ENCODE data around the gene KBTBD4. TPM values are rescaled to one million over a fixed set of nuclear protein-coding genes. Genes with fewer than 3 reads are reported as not detected.

Gene KBTBD4
- total and polyA plus RNA-seq, 2 experiments from 2014 or later: 16.9 to 23.9 TPM

GRCh38 chr11:47545298-47545697 lies 33.5 kb downstream of the KBTBD4 start:
- no peak overlapping the region for H3K4me3 ChIP-seq
- DNase-seq (ENCODE audit: low read depth in 1 of 2, low spot score in 1 of 2): no peak
- peaks cover 3% of the 10 kb centered on the region for H3K4me1 ChIP-seq (ENCODE audit: low read depth)
- H3K36me3 ChIP-seq: no peaks in the 10 kb centered on the region
- H3K9me3 ChIP-seq (ENCODE audit: low read depth): no peaks in the 10 kb centered on the region
- TF ChIP-seq CTCF (IDR thresholded peaks at IDR 0.05; ENCODE audit: low read depth, low read length): no peak
- H3K27me3 ChIP-seq: no peaks in the 10 kb centered on the region
- H3K27ac ChIP-seq: no peak overlapping the region

- H3K4me3 ChIP-seq: no peak overlapping the region
- TF ChIP-seq CTCF (IDR thresholded peaks at IDR 0.05; ENCODE audit: low read depth, low read length): no peak
- H3K27me3 ChIP-seq: no peaks in the 10 kb centered on the region
- H3K36me3 ChIP-seq: no peaks in the 10 kb centered on the region
- H3K9me3 ChIP-seq (ENCODE audit: low read depth): no peaks in the 10 kb centered on the region
- peaks cover 10% of the 10 kb centered on the region for H3K4me1 ChIP-seq (ENCODE audit: low read depth)
- H3K27ac ChIP-seq: peak overlapping the region; percentile 63
- DNase-seq (ENCODE audit: low read depth in 1 of 2, low spot score in 1 of 2): no peak
Observed at GRCh38 chr11:47541070-47541469, 37.7 kb downstream of the KBTBD4 start.

GRCh38 chr11:47539681-47540039 lies 39.1 kb downstream of the KBTBD4 start:
- Histone ChIP-seq H3K4me3 (no peak overlapping the region), H3K27me3 (no peaks in the 10 kb centered on the region), H3K4me1 (ENCODE audit: low read depth) (peaks cover 10% of the 10 kb centered on the region), H3K27ac (peak overlapping the region; percentile 63), H3K9me3 (ENCODE audit: low read depth) (no peaks in the 10 kb centered on the region), H3K36me3 (no peaks in the 10 kb centered on the region)
- DNase-seq (ENCODE audit: low read depth in 1 of 2, low spot score in 1 of 2): no peak
- TF ChIP-seq CTCF (IDR thresholded peaks at IDR 0.05; ENCODE audit: low read depth, low read length): no peak

GRCh38 chr11:47538741-47539565 lies 39.8 kb downstream of the KBTBD4 start:
- no peaks in the 10 kb centered on the region for H3K27me3 ChIP-seq
- H3K36me3 ChIP-seq: no peaks in the 10 kb centered on the region
- H3K4me3 ChIP-seq: no peak overlapping the region
- DNase-seq (ENCODE audit: low read depth in 1 of 2, low spot score in 1 of 2): no peak
- H3K27ac ChIP-seq: no peak overlapping the region
- H3K9me3 ChIP-seq (ENCODE audit: low read depth): no peaks in the 10 kb centered on the region
- TF ChIP-seq CTCF (IDR thresholded peaks at IDR 0.05; ENCODE audit: low read depth, low read length): no peak
- H3K4me1 ChIP-seq (ENCODE audit: low read depth): peaks cover 10% of the 10 kb centered on the region

GRCh38 chr11:47536915-47537314 lies 41.9 kb downstream of the KBTBD4 start:
- TF ChIP-seq CTCF (IDR thresholded peaks at IDR 0.05; ENCODE audit: low read depth, low read length): no peak
- Histone ChIP-seq H3K9me3 (ENCODE audit: low read depth) (no peaks in the 10 kb centered on the region), H3K4me1 (ENCODE audit: low read depth) (peaks cover 21% of the 10 kb centered on the region), H3K4me3 (no peak overlapping the region), H3K27ac (peak overlapping the region; percentile 2), H3K27me3 (no peaks in the 10 kb centered on the region), H3K36me3 (no peaks in the 10 kb centered on the region)
- DNase-seq (ENCODE audit: low read depth in 1 of 2, low spot score in 1 of 2): no peak

Data from cardiac muscle cell (in vitro differentiated cells and primary cell).